Keratinocyte (primary cell): ENCODE data around the gene EQTN.

Experiments
- CTCF ChIP-seq, 3 experiments: IDR thresholded peaks in 1 of 3; conservative IDR thresholded peaks in 1 of 3; optimal IDR thresholded peaks in 1 of 3; 2 replicates in 2 of 3; 3 replicates in 1 of 3; pipeline versions ENCODE3 to v1.5.1; 2011; ENCODE audit warnings: low read length in 3 of 3, mild to moderate bottlenecking in 3 of 3, moderate library complexity in 2 of 3, control low read depth in 1 of 3, inconsistent platforms in 1 of 3; ENCODE audit not compliant: insufficient read depth in 2 of 3; ENCODE audit errors: extremely low read depth in 1 of 3
- EZH2 ChIP-seq: IDR thresholded peaks from one replicate; pipeline ENCODE4 v1.6.1; 2012; ENCODE audit warnings: inconsistent platforms, mild to moderate bottlenecking, low read length, moderate library complexity

GRCh38 chr9:27272103-27272502, 24.8 kb downstream of the EQTN start:
- TF ChIP-seq CTCF (optimal IDR thresholded peaks at IDR 0.05 in 1 of 3, IDR thresholded peaks at IDR 0.05 in 1 of 3, conservative IDR thresholded peaks at IDR 0.05 in 1 of 3; ENCODE audit: extremely low read depth in 1 of 3, insufficient read depth in 2 of 3, low read length in 3 of 3) (no peak), EZH2 (no peak)
